GM12873 (cell line): ENCODE measurements around the gene LRRC47.

Experiments
- CTCF ChIP-seq: IDR thresholded peaks from 2 replicates; pipeline ENCODE4 v1.5.1; 2012; ENCODE audit warnings: low read depth, mild to moderate bottlenecking, moderate library complexity, low read length, control low read depth; ENCODE audit not compliant: insufficient read depth; ENCODE audit errors: missing control alignments

Gene LRRC47

GRCh38 chr1:3746389-3746829, 49.9 kb downstream of the LRRC47 start:
- no peak for TF ChIP-seq CTCF

GRCh38 chr1:3745590-3746381, 50.5 kb downstream of the LRRC47 start:
- TF ChIP-seq CTCF: no peak

- no peak for TF ChIP-seq CTCF
These were observed 51.2 kb downstream of the LRRC47 start for GRCh38 chr1:3745071-3745470.

- no peak for TF ChIP-seq CTCF
These were observed 51.7 kb downstream of the LRRC47 start for GRCh38 chr1:3744646-3745045.

- no peak for TF ChIP-seq CTCF
These were observed 52.5 kb downstream of the LRRC47 start for GRCh38 chr1:3743826-3744225.

GRCh38 chr1:3743421-3743820, 52.9 kb downstream of the LRRC47 start:
- no peak for TF ChIP-seq CTCF

GRCh38 chr1:3742439-3743298, 53.6 kb downstream of the LRRC47 start:
- TF ChIP-seq CTCF: no peak
